Endothelial cell of umbilical vein (primary cell): ENCODE measurements around the gene FBH1. TPM values are rescaled to one million over a fixed set of nuclear protein-coding genes. Genes with fewer than 3 reads are reported as not detected.

Experiments used
- BruUV-seq: library from RNA; stranded (reverse); fragments of 400-500 nt; replicated peaks from 2 replicates; lab custom pipeline; 2021; lab: Mats Ljungman, UMichigan
- CTCF ChIA-PET: fragments of 300-600, 350-600 bp; sonication (Branson Sonifier 250); formaldehyde crosslinking; loops from one replicate; lab custom pipeline; 2021; ENCODE audit warnings: antibody characterized with exemption, inconsistent platforms; lab: Charles Lee
- POLR2A ChIA-PET: fragments of 300-600, 350-600 bp; sonication (Branson Sonifier 250); formaldehyde crosslinking; loops from one replicate; lab custom pipeline; 2021; ENCODE audit warnings: antibody characterized with exemption, inconsistent platforms; lab: Charles Lee
- DNase-seq: peaks from one replicate; pipeline ENCODE4 v3.0.0-alpha.2; 2011; ENCODE audit warnings: low read depth, low spot score
- FAIRE-seq: peaks from 2 replicates; lab custom pipeline; 2011; peaks lifted over from hg19 to GRCh38; lab: Jason Lieb, UNC
- H2AFZ ChIP-seq: 2 replicates; pipeline ENCODE4 v1.6.0; 2012; ENCODE audit warnings: low read depth, low read length, control low read depth, inconsistent platforms
- H3K27ac ChIP-seq: 2 replicates; pipeline ENCODE4 v1.5.1; 2011; ENCODE audit warnings: low read depth, mild to moderate bottlenecking, control low read depth, low read length, moderate library complexity; ENCODE audit not compliant: insufficient read depth
- H3K27me3 ChIP-seq, 2 experiments: 2 replicates each; pipeline versions ENCODE4 v1.6.0 to v1.6.1; 2011; ENCODE audit warnings: low read length in 2 of 2, mixed read lengths in 1 of 2; ENCODE audit not compliant: control insufficient read depth in 2 of 2, insufficient read depth in 2 of 2
- H3K36me3 ChIP-seq, 2 experiments: 2 replicates in 1 of 2; 3 replicates in 1 of 2; pipeline ENCODE4 v1.5.1; 2011; ENCODE audit warnings: low read length in 2 of 2, mild to moderate bottlenecking in 1 of 2, moderate library complexity in 1 of 2; ENCODE audit not compliant: control insufficient read depth in 2 of 2, insufficient read depth in 2 of 2; ENCODE audit errors: extremely low read depth in 1 of 2
- H3K4me1 ChIP-seq: 3 replicates; pipeline ENCODE4 v1.5.1; 2011; ENCODE audit warnings: mild to moderate bottlenecking, low read length; ENCODE audit not compliant: control insufficient read depth, insufficient read depth; ENCODE audit errors: extremely low read depth
- H3K4me2 ChIP-seq: 2 replicates; pipeline ENCODE4 v1.6.1; 2011; ENCODE audit warnings: low read length, control low read depth, mixed read lengths; ENCODE audit not compliant: insufficient read depth
- H3K4me3 ChIP-seq, 3 experiments: fragments of 200-600 bp in 1 of 3; sonication (generic), shearing (Covaris generic) in 1 of 3; replicated peaks in 1 of 3; 2 replicates each; pipeline ENCODE4 v1.5.1; 2011 to 2016; ENCODE audit warnings: control low read depth in 3 of 3, low read length in 3 of 3, mild to moderate bottlenecking in 2 of 3, inconsistent platforms in 1 of 3, low read depth in 1 of 3, moderate library complexity in 1 of 3; ENCODE audit not compliant: insufficient read depth in 1 of 3
- H3K79me2 ChIP-seq: 2 replicates; pipeline ENCODE4 v1.6.0; 2012; ENCODE audit warnings: low read length, inconsistent platforms; ENCODE audit not compliant: control insufficient read depth, insufficient read depth
- H3K9ac ChIP-seq: replicated peaks from 2 replicates; pipeline ENCODE3; 2011; ENCODE audit warnings: low read length, control low read depth; ENCODE audit not compliant: insufficient read depth; ENCODE audit errors: extremely low read depth
- H3K9me1 ChIP-seq: replicated peaks from 3 replicates; pipeline ENCODE4 v1.6.0; 2011; ENCODE audit warnings: mild to moderate bottlenecking, low read length; ENCODE audit not compliant: control insufficient read depth, insufficient read depth; ENCODE audit errors: extremely low read depth
- H3K9me3 ChIP-seq: replicated peaks from 2 replicates; pipeline ENCODE4 v1.5.1; 2012; ENCODE audit warnings: low read length, inconsistent platforms; ENCODE audit not compliant: control insufficient read depth, insufficient read depth
- H4K20me1 ChIP-seq: replicated peaks from 2 replicates; pipeline ENCODE3; 2011; ENCODE audit warnings: mild to moderate bottlenecking, low read length; ENCODE audit not compliant: control insufficient read depth, insufficient read depth; ENCODE audit errors: extremely low read depth
- GATA2 ChIP-seq: IDR thresholded peaks from 2 replicates; pipeline ENCODE4 v1.7.0; 2011; ENCODE audit warnings: low read depth, mild to moderate bottlenecking, moderate library complexity, mixed read lengths, low read length; ENCODE audit not compliant: insufficient read length, insufficient read depth
- JUN ChIP-seq: IDR thresholded peaks from 2 replicates; pipeline ENCODE4 v1.6.1; 2011; ENCODE audit warnings: borderline replicate concordance, low read depth; ENCODE audit not compliant: insufficient read length, insufficient read depth
- POLR2AphosphoS5 ChIP-seq: IDR thresholded peaks from 2 replicates; pipeline ENCODE4 v1.6.1; 2012; ENCODE audit warnings: low read depth, mild to moderate bottlenecking, control low read depth, low read length, moderate library complexity; ENCODE audit not compliant: insufficient read depth
- dilution Hi-C: fragments of 300-500 bp; cut with MboI; formaldehyde crosslinking; loops from one replicate; pipeline ENCODE4 v1.15.0; 2019; ENCODE audit warnings: low sequenced_read_pairs; ENCODE audit not compliant: extremely low pct_ligation_motif_present
- intact Hi-C: fragments of 100-400 bp; cut with micrococcal nuclease; formaldehyde crosslinking; loops from one replicate; pipeline ENCODE4 v1.10.0; 2022
- polyA plus RNA-seq, 4 experiments: library from polyadenylated mRNA; depleted of rRNA in 3 of 4; stranded (reverse) in 3 of 4; unstranded in 1 of 4; fragments of >200 nt; gene quantifications; 2 replicates each; pipeline versions ENCODE4 v1.2.1 to v1.2.3, GENCODE V29; 2011 to 2012; ENCODE audit warnings: missing spikeins in 1 of 4
- total RNA-seq: library from RNA; stranded (reverse); gene quantifications from 2 replicates; pipeline ENCODE4 v1.2.3, GENCODE V29; 2021

Gene FBH1
- total and polyA plus RNA-seq, 2 donors (not counting 3 experiments of a cell fraction or from before 2014, with no cell fraction given), result 71.4 to 97.0 TPM

DNA sequence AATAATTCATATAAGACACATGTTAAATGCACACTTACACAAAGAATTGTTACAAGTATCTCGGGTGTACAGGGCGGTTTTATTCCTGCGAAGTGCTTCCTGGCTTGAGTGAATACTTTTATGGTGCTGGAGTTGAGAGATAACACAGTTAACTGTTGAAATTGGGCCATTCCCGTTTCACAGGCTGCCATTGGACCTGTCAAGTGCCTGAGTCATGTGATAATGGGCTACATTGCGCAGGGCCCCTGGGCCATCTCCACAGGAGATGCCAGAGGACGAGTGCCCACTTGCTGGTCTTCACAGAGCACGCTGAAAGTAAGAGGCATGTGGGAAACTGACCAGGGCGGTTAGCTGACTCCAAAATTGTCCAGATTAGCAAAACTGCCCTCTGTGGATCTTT, 4.8 kb downstream of the FBH1 start:
- Histone ChIP-seq H3K79me2 (peaks cover 56% of the 10 kb centered on the region), H4K20me1 (no peaks in the 10 kb centered on the region), H3K36me3 (peaks cover 10 to 11% of the 10 kb centered on the region in 2 experiments), H3K27ac (no peak overlapping the region), H3K9ac (no peak overlapping the region), H3K9me1 (no peaks in the 10 kb centered on the region), H3K4me3 (no peak overlapping the region), H3K4me2 (no peak overlapping the region), H2AFZ (no peak overlapping the region), H3K27me3 (no peaks in the 10 kb centered on the region), H3K4me1 (peaks cover 30% of the 10 kb centered on the region), H3K9me3 (no peaks in the 10 kb centered on the region)
- no TSS peak for BruUV-seq
- dilution Hi-C loops (no loop called here), intact Hi-C loops (loop anchor here (5.0 kb wide), 2 partner anchors 82 to 192 kb away; partner anchors contain the start of genes IL15RA and RBM17)
- ChIA-PET POLR2A (no interaction called here), CTCF (no interaction called here)
- TF ChIP-seq POLR2AphosphoS5, result no peak
- FAIRE-seq (no peak), DNase-seq (no peak)

DNA sequence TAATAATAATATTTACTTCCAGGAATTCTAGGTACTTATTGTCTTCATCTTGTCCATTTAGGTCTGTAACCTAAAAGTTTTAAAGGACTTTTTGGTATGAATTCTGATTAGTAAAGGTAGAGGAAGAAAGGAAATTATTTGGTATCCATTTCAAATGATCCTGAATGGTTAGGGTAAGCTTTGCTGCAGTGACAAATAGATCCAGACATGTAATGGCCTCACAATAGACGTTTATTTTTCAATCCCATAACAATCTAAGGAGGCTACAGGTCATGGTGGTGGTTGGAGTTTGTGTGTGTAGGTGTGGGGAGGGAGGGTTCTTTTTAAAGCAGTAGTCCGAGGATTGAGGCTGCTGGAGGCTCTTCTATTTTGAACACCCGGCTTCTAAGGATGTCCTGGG, 5.3 kb downstream of the FBH1 start:
- H3K9me3 ChIP-seq, result no peaks in the 10 kb centered on the region
- no peaks in the 10 kb centered on the region for H4K20me1 ChIP-seq
- H2AFZ ChIP-seq, result no peak overlapping the region
- FAIRE-seq, result no peak
- TF ChIP-seq POLR2AphosphoS5 (no peak), JUN (no peak), GATA2 (no peak)
- H3K36me3 ChIP-seq, result peaks cover 10 to 11% of the 10 kb centered on the region in 2 experiments
- BruUV-seq, result no TSS peak
- H3K4me3 ChIP-seq, result no peak overlapping the region
- POLR2A ChIA-PET, result no interaction called here
- peaks cover 60% of the 10 kb centered on the region for H3K79me2 ChIP-seq
- intact Hi-C loops, result no loop called here
- no peak overlapping the region for H3K9ac ChIP-seq
- dilution Hi-C loops, result no loop called here
- CTCF ChIA-PET, result no interaction called here
- H3K27ac ChIP-seq, result no peak overlapping the region
- DNase-seq, result no peak
- H3K4me1 ChIP-seq, result peaks cover 30% of the 10 kb centered on the region
- H3K4me2 ChIP-seq, result no peak overlapping the region
- H3K9me1 ChIP-seq, result no peaks in the 10 kb centered on the region
- no peaks in the 10 kb centered on the region for H3K27me3 ChIP-seq
